ENCODE results near the gene ZNF385D. TPM values are rescaled to one million over a fixed set of nuclear protein-coding genes. Genes with fewer than 3 reads are reported as not detected.

ZNF385D gene
- total and polyA plus RNA-seq, 11 donors, result 1.3 to 19.8 (median 7.9) TPM

GRCh38 chr3:21599890-21600289 is 151.1 kb downstream of the ZNF385D start:
- no peak for ATAC-seq
- Histone ChIP-seq H3K4me3 (no peak overlapping the region), H3K9me3 (no peaks in the 10 kb centered on the region), H3K36me3 (no peaks in the 10 kb centered on the region), H3K27ac (no peak overlapping the region), H3K4me1 (no peaks in the 10 kb centered on the region), H3K27me3 (no peaks in the 10 kb centered on the region)
- intact Hi-C loops (cut with DNase I), result no loop called here
- WGBS, 4 donors, result 80 to 90% (median 87%) methylated on average over 6 of the region's 6 CpGs
- no peak for DNase-seq
- TF ChIP-seq POLR2A (IDR thresholded peaks at IDR 0.05) (no peak), CTCF (IDR thresholded peaks at IDR 0.05) (no peak)

DNA sequence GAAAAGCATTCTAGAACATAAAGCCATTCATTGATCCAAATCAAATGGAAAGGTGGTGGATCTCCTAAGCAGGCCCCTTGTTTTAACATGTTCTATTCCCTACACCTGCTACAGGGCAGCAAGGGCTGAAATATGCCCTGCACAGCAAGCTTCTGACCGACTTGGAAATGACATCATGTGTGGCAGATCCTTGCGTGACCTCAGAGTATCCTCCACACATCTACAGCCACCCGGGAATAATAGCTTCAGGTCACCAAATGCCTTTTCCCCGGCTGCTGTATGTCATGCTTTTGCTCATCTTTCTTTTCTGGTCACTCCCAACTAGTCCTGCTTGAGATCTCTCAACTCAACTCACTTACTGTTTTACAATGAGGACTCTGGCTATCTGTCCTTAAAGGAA is 158.2 kb downstream of the ZNF385D start:
- WGBS, 4 donors, result 67 to 79% (median 69%) methylated on average over 4 of the region's 4 CpGs
- Histone ChIP-seq H3K4me1 (peaks cover 0 to 2% (median 0%) of the 10 kb centered on the region in 12 donors), H3K27me3 (no peaks in the 10 kb centered on the region), H3K36me3 (no peaks in the 10 kb centered on the region), H3K9me3 (no peaks in the 10 kb centered on the region), H3K27ac (no peak overlapping the region), H3K4me3 (no peak overlapping the region)
- DNase-seq (no peak), ATAC-seq (no peak)
- intact Hi-C loops (cut with DNase I), result no loop called here
- no peak for TF ChIP-seq CTCF (IDR thresholded peaks at IDR 0.05)
- TF ChIP-seq POLR2A (IDR thresholded peaks at IDR 0.05), result no peak

- 63 to 73% (median 69%) methylated on average over 1 of the region's 1 CpG for WGBS, 4 donors
- Histone ChIP-seq H3K27ac (no peak overlapping the region), H3K4me3 (no peak overlapping the region), H3K9me3 (no peaks in the 10 kb centered on the region), H3K27me3 (no peaks in the 10 kb centered on the region), H3K4me1 (peaks cover 0 to 5% (median 0%) of the 10 kb centered on the region in 12 donors), H3K36me3 (no peaks in the 10 kb centered on the region)
- TF ChIP-seq CTCF (IDR thresholded peaks at IDR 0.05) (no peak), POLR2A (IDR thresholded peaks at IDR 0.05) (no peak)
- ATAC-seq (no peak), DNase-seq (no peak)
- intact Hi-C loops (cut with DNase I), result no loop called here
Observed at GRCh38 chr3:21587894-21588293, 163.1 kb downstream of the ZNF385D start.

- H3K27ac ChIP-seq, result no peak overlapping the region
- intact Hi-C loops (cut with DNase I), result no loop called here
- no peak overlapping the region for H3K4me3 ChIP-seq
- no peaks in the 10 kb centered on the region for H3K9me3 ChIP-seq
- WGBS, 4 donors, result 77 to 83% (median 81%) methylated on average over 3 of the region's 3 CpGs
- H3K27me3 ChIP-seq, result no peaks in the 10 kb centered on the region
- TF ChIP-seq CTCF (IDR thresholded peaks at IDR 0.05), result no peak
- TF ChIP-seq POLR2A (IDR thresholded peaks at IDR 0.05), result no peak
- ATAC-seq (no peak), DNase-seq (no peak)
- no peaks in the 10 kb centered on the region for H3K36me3 ChIP-seq
- H3K4me1 ChIP-seq, result peaks cover 0 to 5% (median 0%) of the 10 kb centered on the region in 12 donors
Observed at GRCh38 chr3:21585216-21585740, 165.7 kb downstream of the ZNF385D start.
